22Rv1 (cell line): ENCODE results near the gene OR2A14.

Experiments used
- ZFX ChIP-seq: fragments of 450-650 bp; IDR thresholded peaks from 2 replicates; pipeline ENCODE4 v1.6.1; 2017; ENCODE audit warnings: antibody characterized with exemption, borderline replicate concordance
- TF ChIP-seq, protein P1 (sequence below): fragments of 450-650 bp; IDR thresholded peaks from 2 replicates; pipeline ENCODE4 v1.5.1; 2017; ENCODE audit warnings: mild to moderate bottlenecking

DNA sequence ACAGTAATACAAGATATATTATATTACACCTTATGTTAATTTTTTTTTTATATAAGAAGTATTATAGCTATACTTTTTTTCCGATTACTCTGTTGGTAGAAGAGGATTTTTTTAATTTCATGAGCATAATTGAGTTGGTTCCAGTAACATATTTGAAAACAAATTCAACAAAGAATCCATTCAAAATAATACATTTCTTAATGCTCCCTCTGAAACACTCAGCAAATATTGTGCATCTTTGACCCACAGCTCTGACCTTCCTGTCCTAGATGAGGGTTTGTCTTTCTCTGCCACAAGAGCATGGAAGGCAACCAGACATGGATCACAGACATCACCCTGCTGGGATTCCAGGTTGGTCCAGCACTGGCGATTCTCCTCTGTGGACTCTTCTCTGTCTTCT, 13.7 kb upstream of the OR2A14 start, which contains the start of gene OR2A2:
- TF ChIP-seq, protein P1, sequence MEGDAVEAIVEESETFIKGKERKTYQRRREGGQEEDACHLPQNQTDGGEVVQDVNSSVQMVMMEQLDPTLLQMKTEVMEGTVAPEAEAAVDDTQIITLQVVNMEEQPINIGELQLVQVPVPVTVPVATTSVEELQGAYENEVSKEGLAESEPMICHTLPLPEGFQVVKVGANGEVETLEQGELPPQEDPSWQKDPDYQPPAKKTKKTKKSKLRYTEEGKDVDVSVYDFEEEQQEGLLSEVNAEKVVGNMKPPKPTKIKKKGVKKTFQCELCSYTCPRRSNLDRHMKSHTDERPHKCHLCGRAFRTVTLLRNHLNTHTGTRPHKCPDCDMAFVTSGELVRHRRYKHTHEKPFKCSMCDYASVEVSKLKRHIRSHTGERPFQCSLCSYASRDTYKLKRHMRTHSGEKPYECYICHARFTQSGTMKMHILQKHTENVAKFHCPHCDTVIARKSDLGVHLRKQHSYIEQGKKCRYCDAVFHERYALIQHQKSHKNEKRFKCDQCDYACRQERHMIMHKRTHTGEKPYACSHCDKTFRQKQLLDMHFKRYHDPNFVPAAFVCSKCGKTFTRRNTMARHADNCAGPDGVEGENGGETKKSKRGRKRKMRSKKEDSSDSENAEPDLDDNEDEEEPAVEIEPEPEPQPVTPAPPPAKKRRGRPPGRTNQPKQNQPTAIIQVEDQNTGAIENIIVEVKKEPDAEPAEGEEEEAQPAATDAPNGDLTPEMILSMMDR: no peak
- no peak for TF ChIP-seq ZFX
